H9 (cell line): ENCODE measurements around the gene CHRNA10. TPM values are rescaled to one million over a fixed set of nuclear protein-coding genes. Genes with fewer than 3 reads are reported as not detected.

Source experiments
- DNase-seq: peaks from one replicate; pipeline ENCODE4 v3.0.0-alpha.2; 2017
- H2AFZ ChIP-seq: one replicate; pipeline ENCODE4 v1.6.1; 2013; ENCODE audit warnings: mild to moderate bottlenecking, low read length, control low read depth, moderate library complexity
- H2AK5ac ChIP-seq: 2 replicates; pipeline ENCODE4 v1.6.1; 2013; ENCODE audit warnings: low read length, control low read depth, mixed read lengths; ENCODE audit not compliant: insufficient read length
- H2BK120ac ChIP-seq: one replicate; pipeline ENCODE4 v1.6.1; 2013; ENCODE audit warnings: low read depth, mild to moderate bottlenecking, low read length, control low read depth, inconsistent platforms; ENCODE audit not compliant: poor library complexity, severe bottlenecking
- H2BK12ac ChIP-seq: 2 replicates; pipeline ENCODE4 v1.6.1; 2013; ENCODE audit warnings: low read length, control low read depth, mixed read lengths, low read depth; ENCODE audit not compliant: insufficient read length
- H2BK15ac ChIP-seq: 2 replicates; pipeline ENCODE4 v1.6.1; 2013; ENCODE audit warnings: low read depth, low read length, control low read depth
- H2BK20ac ChIP-seq: one replicate; pipeline ENCODE4 v1.6.1; 2013; ENCODE audit warnings: low read depth, mild to moderate bottlenecking, low read length, control low read depth, inconsistent platforms; ENCODE audit not compliant: poor library complexity, severe bottlenecking
- H2BK5ac ChIP-seq: 2 replicates; pipeline ENCODE4 v1.6.1; 2013; ENCODE audit warnings: low read length, control low read depth, mixed read lengths; ENCODE audit not compliant: insufficient read length
- H3K14ac ChIP-seq: 2 replicates; pipeline ENCODE4 v1.6.1; 2013; ENCODE audit warnings: low read length, control low read depth; ENCODE audit not compliant: insufficient read depth
- H3K18ac ChIP-seq: 2 replicates; pipeline ENCODE4 v1.6.1; 2013; ENCODE audit warnings: low read depth, mild to moderate bottlenecking, mixed read lengths, low read length, control low read depth; ENCODE audit not compliant: insufficient read length
- H3K23ac ChIP-seq: 2 replicates; pipeline ENCODE4 v1.6.1; 2013; ENCODE audit warnings: low read length, control low read depth, mixed read lengths, low read depth; ENCODE audit not compliant: insufficient read length
- H3K23me2 ChIP-seq: 2 replicates; pipeline ENCODE4 v1.6.1; 2013; ENCODE audit warnings: low read depth, mild to moderate bottlenecking, mixed read lengths, low read length, control low read depth; ENCODE audit not compliant: insufficient read length, poor library complexity, severe bottlenecking
- H3K27ac ChIP-seq: 2 replicates; pipeline ENCODE4 v1.5.1; 2013; ENCODE audit warnings: low read length, control low read depth, mixed read lengths, low read depth; ENCODE audit not compliant: insufficient read length
- H3K27me3 ChIP-seq: 2 replicates; pipeline ENCODE4 v1.6.1; 2013; ENCODE audit warnings: low read length, control low read depth, inconsistent platforms; ENCODE audit not compliant: insufficient read depth
- H3K4ac ChIP-seq: 2 replicates; pipeline ENCODE4 v1.6.1; 2013; ENCODE audit warnings: low read depth, mild to moderate bottlenecking, control low read depth, inconsistent platforms, low read length, moderate library complexity
- H3K4me1 ChIP-seq: 2 replicates; pipeline ENCODE4 v1.6.1; 2013; ENCODE audit warnings: low read length, control low read depth, inconsistent platforms; ENCODE audit not compliant: insufficient read depth
- H3K4me2 ChIP-seq: 2 replicates; pipeline ENCODE4 v1.6.1; 2013; ENCODE audit warnings: low read length, control low read depth, mixed read lengths; ENCODE audit not compliant: insufficient read length, insufficient read depth
- H3K56ac ChIP-seq: 2 replicates; pipeline ENCODE4 v1.6.1; 2013; ENCODE audit warnings: low read depth, mild to moderate bottlenecking, mixed read lengths, low read length, control low read depth; ENCODE audit not compliant: insufficient read length
- H3K79me1 ChIP-seq: 2 replicates; pipeline ENCODE4 v1.6.1; 2013; ENCODE audit warnings: low read depth, mild to moderate bottlenecking, moderate library complexity, low read length, control low read depth, inconsistent platforms; ENCODE audit not compliant: insufficient read depth, poor library complexity, severe bottlenecking
- H3K79me2 ChIP-seq: 2 replicates; pipeline ENCODE4 v1.6.1; 2013; ENCODE audit warnings: low read length, control low read depth, inconsistent platforms; ENCODE audit not compliant: insufficient read depth
- H3K9ac ChIP-seq: 2 replicates; pipeline ENCODE4 v1.6.1; 2013; ENCODE audit warnings: low read length, control low read depth, mixed read lengths; ENCODE audit not compliant: insufficient read length; ENCODE audit errors: extremely low read depth
- H3K9me3 ChIP-seq: one replicate; pipeline ENCODE4 v1.6.1; 2013; ENCODE audit warnings: low read depth, low read length, inconsistent platforms; ENCODE audit not compliant: control insufficient read depth
- H3T11ph ChIP-seq: one replicate; pipeline ENCODE4 v1.6.1; 2013; ENCODE audit warnings: mild to moderate bottlenecking, low read length, control low read depth, inconsistent platforms
- H4K20me1 ChIP-seq: one replicate; pipeline ENCODE4 v1.6.1; 2013; ENCODE audit not compliant: control insufficient read depth, insufficient read length, insufficient read depth
- H4K5ac ChIP-seq: 2 replicates; pipeline ENCODE4 v1.6.1; 2013; ENCODE audit warnings: low read depth, mild to moderate bottlenecking, mixed read lengths, low read length, control low read depth; ENCODE audit not compliant: insufficient read length
- H4K8ac ChIP-seq: replicated peaks from 2 replicates; pipeline ENCODE4 v1.6.1; 2013; ENCODE audit warnings: low read length, control low read depth, mixed read lengths, low read depth; ENCODE audit not compliant: insufficient read length
- H4K91ac ChIP-seq: 2 replicates; pipeline ENCODE4 v1.6.1; 2013; ENCODE audit warnings: low read depth, mild to moderate bottlenecking, moderate library complexity, mixed read lengths, low read length, control low read depth; ENCODE audit not compliant: insufficient read length
- H3K27ac Mint-ChIP-seq, 3 experiments: 2 replicates in 2 of 3; 3 replicates in 1 of 3; pipeline ENCODE4 v1.8.0; 2020 to 2021; ENCODE audit warnings: mixed read lengths in 3 of 3, mild to moderate bottlenecking in 1 of 3, moderate library complexity in 1 of 3
- H3K27me3 Mint-ChIP-seq: 2 replicates; pipeline ENCODE4 v1.8.0; 2021; ENCODE audit warnings: low read depth, mild to moderate bottlenecking, moderate library complexity, mixed read lengths
- H3K36me3 Mint-ChIP-seq, 3 experiments: 2 replicates in 2 of 3; 3 replicates in 1 of 3; pipeline ENCODE4 v1.8.0; 2020 to 2021; ENCODE audit warnings: low read depth in 3 of 3, mixed read lengths in 3 of 3; ENCODE audit not compliant: insufficient read depth in 1 of 3
- H3K4me1 Mint-ChIP-seq, 2 experiments: 2 replicates each; pipeline ENCODE4 v1.8.0; 2020; ENCODE audit warnings: mixed read lengths in 2 of 2
- H3K4me3 Mint-ChIP-seq, 2 experiments: 2 replicates in 1 of 2; 3 replicates in 1 of 2; pipeline ENCODE4 v1.8.0; 2020 to 2021; ENCODE audit warnings: mild to moderate bottlenecking in 2 of 2, mixed read lengths in 2 of 2, moderate library complexity in 1 of 2
- H3K9me3 Mint-ChIP-seq, 2 experiments: 2 replicates in 1 of 2; 3 replicates in 1 of 2; pipeline ENCODE4 v1.8.0; 2020; ENCODE audit warnings: mild to moderate bottlenecking in 2 of 2, mixed read lengths in 2 of 2, moderate library complexity in 1 of 2
- CTCF ChIP-seq: fragments of 200-600 bp; sonication (generic); conservative IDR thresholded peaks from 3 replicates; pipeline ENCODE4 v1.8.0; 2021; ENCODE audit warnings: antibody characterized with exemption, mild to moderate bottlenecking
- WGBS: extraction: QIAGEN DNeasy Blood & Tissue Kit; methylation state at CpG from one replicate; pipeline ENCODE4 v1.1.7; 2013; ENCODE audit warnings: missing lambda C conversion rate, low lambda C conversion rate, mixed read lengths; ENCODE audit not compliant: insufficient read length; ENCODE audit errors: extremely low coverage; 5-methylcytosine and 5-hydroxymethylcytosine counted together
- total RNA-seq: library from RNA; stranded (reverse); gene quantifications from 2 replicates; pipeline ENCODE4 v1.2.1, GENCODE V29; 2021

Gene CHRNA10
- total RNA-seq, 1 experiment from 2014 or later, result 2.4 TPM

- WGBS, result no CpG with 5 or more reads among the region's 10 CpGs
- H3K4me3 Mint-ChIP-seq, result no peak overlapping the region
- H3K27me3 Mint-ChIP-seq, result peaks cover 2% of the 10 kb centered on the region; the same call in 1 of the 2 replicates
- H3K79me2 ChIP-seq, result no peaks in the 10 kb centered on the region
- no peak overlapping the region for H2AK5ac ChIP-seq
- no peak overlapping the region for H2BK20ac ChIP-seq
- no peak overlapping the region for H3K18ac ChIP-seq
- no peak overlapping the region for H3K27ac ChIP-seq
- H4K20me1 ChIP-seq, result no peaks in the 10 kb centered on the region
- no peak overlapping the region for H2BK15ac ChIP-seq
- H3K36me3 Mint-ChIP-seq, result peaks cover 0 to 36% (median 1%) of the 10 kb centered on the region in 3 experiments; a peak in 3 of 7 replicates
- no peak overlapping the region for H2AFZ ChIP-seq
- H3K79me1 ChIP-seq, result no peaks in the 10 kb centered on the region
- H3K23me2 ChIP-seq, result no peaks in the 10 kb centered on the region
- no peak overlapping the region for H2BK5ac ChIP-seq
- H3K9me3 ChIP-seq, result no peaks in the 10 kb centered on the region
- no peaks in the 10 kb centered on the region for H3K4me1 Mint-ChIP-seq
- H3T11ph ChIP-seq, result no peak overlapping the region
- H3K14ac ChIP-seq, result no peak overlapping the region; the same call in 1 of the 2 replicates
- H3K27ac Mint-ChIP-seq, result peak overlapping the region in 1 of 3 experiments; percentile 39; a peak in 3 of 7 replicates
- no peak for TF ChIP-seq CTCF
- H3K27me3 ChIP-seq, result no peaks in the 10 kb centered on the region
- no peak overlapping the region for H3K4ac ChIP-seq
- DNase-seq, result no peak
- no peak overlapping the region for H4K5ac ChIP-seq
- H4K8ac ChIP-seq, result no peak overlapping the region
- H3K56ac ChIP-seq, result no peak overlapping the region
- H3K9me3 Mint-ChIP-seq, result no peaks in the 10 kb centered on the region
- H2BK120ac ChIP-seq, result no peak overlapping the region
- no peak overlapping the region for H3K23ac ChIP-seq
- H3K4me2 ChIP-seq, result no peak overlapping the region
- H3K4me1 ChIP-seq, result no peaks in the 10 kb centered on the region
- no peak overlapping the region for H2BK12ac ChIP-seq
- no peak overlapping the region for H4K91ac ChIP-seq
- H3K9ac ChIP-seq, result no peak overlapping the region
Observed at GRCh38 chr11:3664032-3664630, 7.1 kb downstream of the CHRNA10 start.
